ENCODE data around the gene PMAIP1.

DNA sequence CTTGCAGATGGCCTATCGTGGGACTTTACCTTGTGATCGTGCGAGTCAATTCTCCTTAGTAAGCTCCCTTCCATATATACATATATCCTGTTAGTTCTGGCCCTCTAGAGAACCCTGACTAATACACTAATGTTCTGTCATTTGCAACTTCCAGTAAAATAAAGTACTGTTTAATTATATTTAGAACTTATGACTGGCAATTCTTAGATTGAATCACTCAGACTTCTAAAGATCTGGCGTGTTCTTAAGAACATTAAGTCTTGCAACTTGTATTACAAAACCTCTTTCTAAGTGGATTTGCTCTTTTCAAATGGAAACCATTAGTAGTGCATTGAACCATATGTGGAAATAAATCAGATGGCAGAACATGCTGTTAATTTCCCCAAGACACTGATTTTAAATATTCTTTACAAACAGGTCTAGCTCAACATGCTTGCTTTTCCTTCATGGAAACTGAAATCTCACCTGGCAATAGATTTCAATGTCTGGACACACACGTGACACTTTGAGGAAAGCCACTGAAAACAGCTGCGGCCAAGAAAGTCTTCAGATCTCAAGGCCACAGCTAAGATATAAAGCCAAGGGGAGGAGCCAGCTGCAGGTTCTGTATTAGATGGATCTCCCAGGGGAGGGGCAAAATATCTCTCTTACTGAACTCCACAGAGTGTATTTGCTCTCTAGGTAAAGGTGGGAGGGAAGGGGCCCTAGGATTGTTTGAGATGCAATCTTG, 50.6 kb downstream of the PMAIP1 start:
- TF ChIP-seq CTCF (IDR thresholded peaks at IDR 0.05) (no peak), POLR2A (IDR thresholded peaks at IDR 0.05) (no peak)
